HG03060 (cell line): ENCODE measurements around the gene RFLNA.
"Not testable (repeated sequence)": the region's sequence is repeated elsewhere in the genome, so short reads cannot be mapped to it uniquely, and the experiment has no call there.

ENCODE experiments used
- ATAC-seq: cut with Tn5 transposase; IDR thresholded peaks from one replicate; pipeline ENCODE4 v1.9.1; 2021; ENCODE audit warnings: low read depth, moderate number of reproducible peaks; ENCODE audit not compliant: unreplicated experiment

Gene RFLNA

DNA sequence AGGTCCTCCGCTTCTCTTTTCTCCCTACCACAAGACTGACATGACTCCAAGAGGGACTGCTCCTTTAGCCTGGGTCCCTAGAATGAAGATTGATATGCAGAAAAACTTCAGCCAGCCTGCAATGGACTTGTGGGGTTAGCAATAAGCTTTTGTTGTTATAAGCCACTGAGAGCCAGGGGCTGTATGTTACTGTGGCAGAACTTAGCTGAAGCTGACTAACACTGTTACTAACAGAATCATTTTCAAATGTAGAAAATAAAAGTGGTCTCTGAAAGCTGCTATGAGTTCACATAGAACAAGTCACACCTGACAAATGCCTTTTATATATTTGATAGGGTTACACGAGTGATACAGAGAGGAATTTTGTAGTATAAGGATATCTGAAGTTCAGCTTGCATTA lies 13.6 kb upstream of the RFLNA start:
- no peak for ATAC-seq

DNA sequence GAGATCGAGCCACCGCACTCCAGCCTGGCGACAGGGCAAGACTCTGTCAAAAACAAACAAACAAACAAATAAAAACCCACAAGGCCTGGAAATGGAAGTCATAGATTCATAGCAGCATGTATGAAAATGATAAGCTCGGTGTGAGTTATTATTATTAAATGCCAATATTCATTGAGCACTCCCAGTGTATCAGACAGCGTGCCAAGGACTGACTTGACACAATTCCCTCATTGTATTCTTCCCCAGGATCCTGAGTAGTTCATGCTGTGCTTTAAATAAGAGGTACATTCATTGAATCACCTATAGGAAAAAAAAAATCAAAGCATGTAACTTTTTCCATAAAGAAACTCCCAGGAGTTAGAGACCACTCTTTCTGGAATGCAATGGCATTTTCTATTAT lies 12.6 kb upstream of the RFLNA start:
- no peak for ATAC-seq

DNA sequence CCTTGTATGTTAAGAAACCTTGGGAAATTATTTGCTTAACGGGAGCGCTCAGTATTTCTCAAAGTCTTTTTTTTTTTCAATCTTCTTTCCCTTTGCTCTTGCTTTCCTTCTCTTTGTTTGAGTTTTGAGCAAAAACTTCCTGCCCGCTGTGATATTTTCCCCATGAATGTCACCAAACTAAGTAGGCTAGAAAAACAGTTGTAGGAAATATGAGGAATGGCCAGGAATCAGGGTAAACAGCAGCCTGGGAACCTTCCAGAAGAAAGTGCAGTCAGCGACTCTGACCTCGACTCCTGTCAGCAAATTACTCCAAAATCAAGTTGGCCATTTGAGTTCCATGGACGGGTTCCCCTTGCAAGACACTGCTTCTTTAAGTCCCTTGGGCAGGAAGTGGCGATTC lies 11.6 kb upstream of the RFLNA start:
- no peak for ATAC-seq

DNA sequence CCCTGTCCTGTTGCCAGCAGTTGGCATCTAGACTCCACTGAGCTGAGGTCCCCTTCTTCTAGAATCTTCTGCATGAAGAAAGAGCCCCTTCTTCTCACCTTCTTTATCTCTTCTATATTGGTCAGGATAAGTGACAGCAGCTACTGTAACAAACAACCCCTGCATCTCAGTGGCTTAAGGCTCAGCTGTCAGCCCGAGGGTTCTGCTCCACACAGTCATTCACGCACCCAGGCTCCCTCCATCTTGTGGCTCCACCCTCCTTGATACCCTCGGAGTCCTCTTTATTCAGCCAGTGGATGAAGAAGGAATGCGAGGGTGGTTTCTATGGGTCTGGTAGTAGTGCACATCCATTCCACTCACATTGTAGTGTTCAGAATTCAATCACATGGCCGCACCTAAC lies 10.5 kb upstream of the RFLNA start:
- no peak for ATAC-seq

DNA sequence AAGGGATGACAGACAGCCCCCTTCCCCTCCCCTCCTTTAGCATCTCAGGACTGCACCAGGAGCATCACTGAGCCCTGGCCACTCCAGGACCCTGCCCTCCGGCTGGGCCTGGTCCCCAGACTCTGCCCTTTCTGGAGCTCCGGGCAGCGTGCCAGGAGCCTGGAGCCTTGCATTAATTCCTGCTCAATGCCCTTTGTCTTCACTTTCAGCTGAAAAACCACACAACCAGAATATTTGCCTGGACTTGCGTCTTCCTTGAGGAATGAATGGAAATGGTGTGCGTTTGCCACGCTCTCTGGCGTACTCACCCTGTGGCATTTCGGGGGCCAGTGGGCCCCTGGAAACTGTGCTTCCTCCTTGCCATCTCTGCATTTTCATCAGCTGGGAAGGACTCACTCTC lies 8.5 kb upstream of the RFLNA start:
- ATAC-seq, result no peak

DNA sequence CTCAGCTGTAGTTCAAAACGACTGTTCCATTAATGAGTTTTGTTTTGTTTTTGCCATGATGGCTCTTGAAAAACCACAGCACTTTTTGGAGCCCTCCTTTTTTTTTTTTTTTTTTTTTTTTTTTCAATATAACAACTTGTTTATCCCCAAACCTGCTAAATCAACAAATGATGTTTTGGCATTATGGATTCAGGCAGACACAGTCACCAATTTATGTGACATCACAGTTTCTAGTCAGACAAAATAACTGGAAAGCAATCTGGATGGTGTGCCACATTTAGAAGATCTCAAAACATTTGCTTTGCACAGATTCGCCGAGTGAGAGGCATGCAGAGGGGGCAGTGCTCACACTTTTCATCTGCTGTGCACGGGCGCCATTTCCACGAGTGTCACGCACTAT lies 7.9 kb upstream of the RFLNA start:
- no peak for ATAC-seq

DNA sequence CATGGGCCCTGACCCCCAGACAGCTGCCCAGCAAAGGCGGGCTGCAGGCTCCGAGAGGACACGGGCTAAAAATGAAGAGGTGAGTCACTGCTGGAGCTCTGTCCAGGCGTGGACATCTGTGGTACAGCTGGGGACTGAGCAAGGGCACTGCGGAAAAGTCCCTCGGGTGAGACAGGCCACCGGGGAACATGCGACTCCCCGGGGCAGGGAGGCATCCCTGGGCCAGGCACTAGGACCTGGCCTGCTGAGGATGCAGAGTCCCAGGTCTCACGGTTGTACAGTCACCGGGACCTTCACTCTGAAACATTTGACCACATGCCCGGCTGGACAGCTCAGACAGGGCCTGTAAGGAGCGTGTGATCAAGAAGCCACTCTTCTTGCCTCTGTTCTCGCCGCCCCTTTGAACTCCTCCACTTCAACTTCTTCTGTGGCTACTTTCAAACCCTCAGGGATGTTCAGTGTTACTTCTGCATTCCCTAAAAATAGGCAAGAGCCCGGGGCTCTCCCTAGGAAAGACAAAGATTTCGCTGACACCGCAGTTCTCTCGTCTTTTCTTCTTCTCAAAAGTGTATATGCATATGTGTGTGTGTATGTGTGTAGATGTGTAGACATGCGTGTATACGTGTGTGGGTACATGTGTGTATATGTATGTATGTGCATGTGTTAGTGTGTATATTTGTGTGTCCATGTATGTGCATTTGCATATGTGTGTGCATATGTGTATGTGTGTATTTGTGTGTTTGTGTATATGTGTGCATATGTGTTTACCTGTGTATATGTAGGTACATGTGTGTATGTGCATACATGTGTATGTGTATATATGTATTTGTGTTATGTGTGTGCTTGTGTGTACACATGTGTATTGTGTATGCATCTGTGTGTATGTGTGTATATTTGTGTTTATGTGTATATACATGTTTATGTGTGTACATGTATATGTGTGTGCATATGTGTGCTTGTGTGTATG lies 5.0 kb upstream of the RFLNA start:
- ATAC-seq, result no peak

DNA sequence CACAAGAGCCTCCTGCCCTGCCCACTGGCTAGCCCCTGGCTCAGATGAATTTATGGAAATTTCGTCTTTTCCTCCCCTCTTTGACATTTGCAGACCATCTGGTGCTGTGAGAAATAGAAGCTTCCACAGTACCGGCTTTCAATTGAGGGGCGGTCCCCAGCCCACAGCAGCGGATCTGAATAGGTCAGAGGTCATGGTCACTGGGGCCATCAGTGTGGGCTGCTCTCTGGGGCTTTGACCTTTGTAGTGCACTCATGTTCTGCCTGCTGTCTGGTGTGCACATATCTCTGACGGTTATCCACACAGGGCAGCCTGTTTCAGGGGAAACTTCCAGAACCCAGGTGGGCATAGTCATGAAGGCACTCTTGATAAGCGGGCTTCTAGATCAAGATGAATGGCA lies 2.5 kb upstream of the RFLNA start:
- no peak for ATAC-seq

DNA sequence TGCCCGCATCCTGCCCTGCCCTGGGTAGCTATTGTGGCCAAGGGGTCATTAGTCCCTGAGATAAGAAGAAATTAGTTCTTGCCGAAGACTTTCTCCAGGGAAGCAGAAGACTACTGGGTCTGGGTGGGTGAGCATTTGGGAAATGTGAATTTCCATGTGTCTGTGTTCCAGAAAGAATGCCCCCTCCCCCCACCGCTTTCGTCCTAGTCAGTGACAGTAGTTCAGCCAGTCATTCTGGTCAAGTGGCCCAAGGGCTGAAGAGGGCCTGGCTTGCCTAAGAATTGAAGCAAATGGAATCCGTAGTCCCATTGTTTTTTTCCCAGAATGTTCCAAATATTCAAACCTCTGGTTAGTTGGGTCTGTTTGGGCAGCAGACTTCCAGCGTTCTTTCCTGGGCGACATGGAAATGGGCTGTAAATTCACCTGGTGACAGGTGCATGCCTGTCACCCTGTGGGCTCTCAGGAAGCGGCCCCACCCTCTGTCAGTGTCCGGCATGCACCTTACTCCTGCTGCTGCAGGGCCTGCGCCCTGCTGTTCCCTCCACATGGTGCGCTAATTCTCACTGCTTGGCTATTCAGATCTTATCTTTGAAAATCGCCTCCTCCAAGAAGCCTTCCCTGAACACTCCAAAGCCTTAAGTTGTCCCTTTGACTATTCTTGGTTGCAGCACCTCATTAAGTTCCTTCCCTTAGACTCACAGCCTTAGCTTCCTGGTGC lies 1.4 kb upstream of the RFLNA start:
- no peak for ATAC-seq

DNA sequence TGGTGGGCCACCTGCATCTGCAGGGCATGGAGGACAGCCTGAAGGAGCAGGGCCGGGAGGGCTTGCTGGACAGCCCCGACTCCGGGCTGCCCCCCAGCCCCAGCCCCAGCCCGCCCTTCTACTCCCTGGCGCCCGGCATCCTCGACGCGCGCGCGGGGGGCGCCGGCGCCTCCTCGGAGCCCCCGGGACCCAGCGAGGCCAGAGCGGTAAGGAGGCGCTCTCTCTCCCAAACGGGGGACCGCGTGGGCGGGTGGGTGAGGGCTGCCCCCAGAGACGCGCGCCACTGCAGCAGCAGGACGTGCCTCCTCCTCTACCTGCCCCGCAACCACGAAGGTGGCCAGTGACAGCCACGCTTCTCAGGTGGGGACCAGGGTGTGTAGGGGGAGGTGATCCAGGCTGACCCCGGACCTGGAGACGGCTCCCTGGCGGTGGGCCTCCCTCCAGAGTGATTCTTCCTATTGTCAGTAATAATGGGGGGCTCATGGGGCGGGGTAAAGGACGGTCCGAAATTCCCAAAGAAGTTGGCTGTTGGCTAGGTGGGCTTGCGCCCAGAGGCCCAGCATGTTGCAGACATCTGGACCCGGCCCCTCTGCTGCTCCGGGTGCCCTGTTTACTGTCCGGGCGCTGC lies 652 bp downstream of the RFLNA start:
- ATAC-seq, result no peak

DNA sequence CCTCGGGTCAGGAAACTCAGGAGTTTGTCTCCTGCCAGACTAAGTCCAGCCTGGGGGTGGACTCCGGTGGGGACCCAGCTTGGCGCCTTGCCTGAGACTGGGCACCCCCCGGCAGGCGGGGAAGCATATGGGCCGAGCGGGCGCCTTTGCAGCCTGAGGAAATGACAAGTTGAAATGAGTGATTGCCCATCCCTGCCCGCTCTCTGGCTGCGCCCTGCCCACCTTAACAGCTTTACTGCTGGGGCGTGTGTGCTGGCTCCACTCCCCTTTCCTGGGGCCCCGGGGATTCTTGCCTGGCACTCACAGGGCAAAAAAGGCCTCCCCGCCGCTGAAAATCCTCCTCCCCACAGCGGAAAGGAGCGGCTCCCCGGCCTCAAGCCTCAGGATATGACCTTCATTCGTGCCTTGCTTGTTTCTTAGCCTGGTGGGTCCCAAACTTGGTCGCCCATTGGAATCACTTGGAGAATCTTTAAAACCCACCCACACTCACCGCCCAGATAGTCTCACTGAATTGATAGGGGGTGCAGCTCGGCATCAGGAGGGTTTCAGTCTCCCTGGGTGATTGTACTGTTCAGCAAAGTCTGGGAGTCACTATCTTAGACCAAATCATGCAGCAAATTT lies 1.5 kb downstream of the RFLNA start:
- no peak for ATAC-seq

DNA sequence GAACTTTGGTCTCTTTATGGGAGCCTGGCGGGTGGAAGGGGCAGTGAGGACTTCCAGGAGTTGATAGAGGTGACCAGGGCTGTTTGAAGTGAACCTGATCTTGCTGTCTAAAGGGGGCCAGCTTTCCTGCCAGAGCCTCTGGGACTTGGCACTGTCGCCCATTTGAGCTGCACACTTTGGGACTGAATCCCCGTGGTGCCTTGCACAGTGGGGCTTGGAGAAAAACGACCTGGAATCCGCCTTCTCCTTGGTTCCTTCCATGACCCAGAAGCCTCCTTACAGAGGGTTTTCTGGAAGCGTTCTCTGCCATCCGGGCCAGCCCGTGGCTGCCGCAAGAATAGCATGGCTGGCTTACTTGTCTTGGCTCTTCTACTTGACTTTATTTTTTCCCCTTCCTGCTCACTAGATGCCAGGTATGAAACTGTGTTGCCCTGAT lies 2.0 kb downstream of the RFLNA start:
- ATAC-seq, result no peak

DNA sequence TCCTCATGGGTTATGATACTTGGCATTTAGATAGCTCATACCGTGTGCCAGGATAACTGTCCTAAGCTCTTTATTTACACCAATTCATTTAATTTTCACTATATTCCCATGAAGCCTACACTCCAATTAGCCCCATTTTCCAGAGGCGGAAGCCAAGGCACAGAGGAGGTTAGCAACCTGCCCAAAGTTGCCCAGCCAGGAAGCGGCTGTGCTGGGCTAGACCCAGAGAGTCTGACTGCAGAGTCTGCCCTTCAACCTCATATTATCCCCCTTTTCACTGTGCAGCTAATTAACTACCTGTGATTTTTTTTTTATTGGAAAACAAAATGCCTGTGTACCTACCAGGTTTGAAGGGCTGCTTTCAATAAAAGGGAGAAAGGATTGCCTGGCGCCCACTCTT lies 2.5 kb downstream of the RFLNA start:
- ATAC-seq, result no peak

DNA sequence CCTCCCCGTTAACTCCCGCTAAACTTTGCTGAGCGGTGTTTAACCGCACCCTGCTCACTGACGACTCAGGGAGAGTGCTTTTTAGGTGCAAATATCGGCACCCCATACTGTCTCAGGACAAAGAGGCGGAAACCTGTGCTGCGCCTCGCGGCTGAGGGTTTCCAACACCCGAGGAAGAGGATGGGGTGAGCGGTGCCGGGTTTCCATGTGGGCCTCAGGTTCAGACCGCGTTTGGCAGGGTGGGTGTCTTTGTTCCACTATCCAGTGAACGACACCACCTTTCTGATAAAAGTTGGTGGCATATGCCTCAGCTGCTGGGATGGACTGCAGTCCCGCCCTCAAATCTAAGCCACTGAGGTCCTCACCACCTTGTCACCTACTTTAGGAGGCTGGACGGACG lies 3.0 kb downstream of the RFLNA start:
- no peak for ATAC-seq

DNA sequence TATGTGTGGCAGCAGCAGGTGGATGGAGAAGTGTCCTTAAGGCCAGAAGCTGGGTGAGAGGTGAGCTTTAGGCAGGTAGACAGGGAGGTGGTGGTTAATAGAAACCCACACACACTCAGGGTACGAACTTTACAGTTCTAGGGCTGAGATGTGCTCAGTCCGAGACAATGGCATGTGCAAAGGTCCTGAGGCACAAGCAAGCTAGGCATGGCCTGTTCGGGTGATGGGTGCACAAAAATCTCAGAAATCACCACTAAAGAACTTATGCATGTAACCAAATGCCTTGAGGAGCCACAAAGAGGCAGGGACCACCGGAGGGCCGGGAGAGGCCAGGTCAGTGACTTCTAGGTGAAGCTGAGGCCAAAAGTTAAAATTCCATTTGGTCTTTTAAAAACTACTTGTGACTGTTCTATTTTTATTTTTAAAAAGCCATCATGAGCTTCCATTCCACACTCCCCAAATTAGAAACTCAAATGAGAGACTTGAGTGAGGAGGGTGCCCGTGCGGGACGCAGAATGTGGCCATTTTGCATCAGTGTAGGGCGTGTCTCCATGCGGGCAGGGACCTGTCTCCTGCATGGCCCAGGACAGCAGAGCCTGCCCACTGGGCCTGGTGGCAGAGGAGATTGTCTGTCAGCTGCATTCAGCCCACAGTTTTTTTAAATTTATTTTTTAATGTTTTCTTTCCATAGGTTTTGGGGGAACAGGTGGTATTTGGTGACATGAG lies 4.0 kb downstream of the RFLNA start:
- ATAC-seq, result no peak

DNA sequence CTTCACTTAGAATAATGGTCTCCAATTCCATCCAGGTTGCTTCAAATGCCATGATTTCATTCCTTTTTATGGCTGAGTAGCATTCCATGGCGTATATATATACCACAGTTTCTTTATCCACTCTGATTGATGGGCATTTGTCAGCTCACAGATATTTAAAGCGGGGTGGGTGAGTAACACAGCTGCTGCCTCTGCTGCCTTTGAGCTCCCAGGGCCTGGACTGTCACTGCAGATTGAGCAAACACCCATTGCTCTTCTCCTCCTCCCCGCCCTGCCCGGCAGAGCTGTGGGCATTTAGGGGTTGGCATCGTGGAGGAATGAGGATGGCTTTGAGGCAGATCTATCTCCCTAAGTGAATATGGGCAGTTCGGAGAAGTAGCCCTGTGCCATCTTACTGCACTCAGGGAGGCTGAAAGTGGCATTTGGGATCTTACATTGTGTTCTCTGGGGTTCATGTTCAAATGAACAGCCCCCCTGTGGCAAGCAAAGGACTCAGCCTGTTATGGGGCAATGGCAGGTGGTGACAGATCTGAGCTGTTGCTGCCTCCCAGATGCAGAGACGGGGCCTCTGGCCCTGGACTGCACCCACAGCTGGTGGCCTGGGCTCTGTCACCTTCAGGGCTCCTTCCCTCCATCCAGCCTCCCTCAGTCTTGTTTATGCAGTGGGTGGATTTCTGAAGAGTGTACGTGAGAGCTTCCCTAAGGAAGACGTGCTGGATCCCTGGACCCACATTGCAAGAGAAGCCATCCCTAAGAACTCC lies 4.9 kb downstream of the RFLNA start:
- ATAC-seq, result no peak

DNA sequence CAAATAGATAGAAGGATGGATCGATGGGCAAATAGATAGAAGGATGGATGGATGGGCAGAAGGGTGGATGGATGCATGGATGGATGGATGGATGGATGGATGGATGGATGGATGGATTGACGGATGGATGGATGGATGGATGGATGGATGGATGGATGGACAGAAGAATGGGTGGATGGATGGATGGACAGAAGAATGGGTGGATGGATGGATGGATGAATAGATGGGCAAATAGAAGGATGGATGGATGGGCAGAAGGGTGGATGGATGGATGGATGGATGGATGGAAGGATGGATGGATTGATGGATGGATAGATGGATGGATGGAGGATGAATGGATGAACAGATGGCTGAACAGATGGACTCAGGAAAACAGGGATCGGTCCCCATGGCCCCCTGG lies 5.8 kb downstream of the RFLNA start:
- not testable (repeated sequence) for ATAC-seq

DNA sequence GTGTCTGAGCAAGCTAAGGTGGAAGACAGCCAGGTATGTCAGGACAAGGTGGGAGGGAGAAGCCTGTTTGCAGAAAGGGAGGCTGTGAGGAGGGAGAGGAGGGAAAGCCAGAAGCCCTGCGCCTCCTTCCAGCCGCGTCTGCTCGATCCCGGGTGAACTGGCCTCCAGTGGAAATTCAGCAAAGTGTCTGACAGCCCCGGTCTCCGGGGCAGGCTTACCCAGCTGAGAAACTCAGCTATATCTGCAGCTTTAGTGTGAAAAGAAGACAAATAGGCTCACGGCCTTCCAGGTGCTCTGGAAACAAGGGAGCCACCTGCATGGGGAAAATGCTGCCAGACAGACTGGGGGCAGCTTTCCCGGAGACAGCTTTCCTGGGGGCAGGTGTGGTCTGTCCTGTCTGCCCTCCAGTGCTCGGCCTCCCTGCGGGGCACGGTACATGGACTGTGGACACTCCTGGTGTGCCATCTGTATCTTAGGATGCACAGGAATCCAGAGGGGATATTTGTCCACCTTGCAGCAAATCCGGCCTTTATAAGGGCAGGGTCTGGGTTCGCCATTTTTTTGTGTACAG lies 6.3 kb downstream of the RFLNA start:
- ATAC-seq, result no peak

DNA sequence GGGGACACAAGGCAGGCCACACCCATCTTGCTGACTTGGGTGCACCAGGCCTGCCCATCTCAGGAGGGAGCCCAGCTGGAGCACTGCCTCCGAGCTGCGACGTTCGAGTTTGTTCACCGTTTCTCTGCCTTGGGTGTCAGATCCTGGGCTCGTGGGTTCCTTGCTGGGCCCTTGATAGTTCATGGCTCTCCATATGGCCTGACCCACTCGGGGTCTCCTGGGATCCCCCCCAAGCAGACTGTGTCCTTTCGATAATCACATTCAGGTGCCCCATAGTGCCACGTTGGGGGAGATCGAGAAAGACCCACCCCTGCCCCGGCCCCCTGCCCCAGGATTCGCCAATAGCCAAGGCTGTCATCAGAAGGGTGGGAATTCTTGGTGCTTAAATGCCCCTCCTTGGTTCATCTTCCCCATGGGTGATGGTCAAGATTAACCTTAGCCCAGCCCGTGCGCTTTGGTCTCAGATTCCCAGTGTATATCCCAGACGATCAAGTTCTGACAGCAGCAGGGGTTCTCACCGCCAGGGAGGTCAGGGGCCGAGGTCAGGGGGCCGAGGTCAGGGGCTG lies 7.4 kb downstream of the RFLNA start:
- no peak for ATAC-seq
